NCI-H82 (cell line): ENCODE results near the gene PRSS33.
A peak's percentile ranks its signal among the peaks of the same experiment; 100 is the strongest.

Experiments used
- DNase-seq: peaks from one replicate; lab custom pipeline; 2025; lab: John Stamatoyannopoulos, UW

The PRSS33 gene

DNA sequence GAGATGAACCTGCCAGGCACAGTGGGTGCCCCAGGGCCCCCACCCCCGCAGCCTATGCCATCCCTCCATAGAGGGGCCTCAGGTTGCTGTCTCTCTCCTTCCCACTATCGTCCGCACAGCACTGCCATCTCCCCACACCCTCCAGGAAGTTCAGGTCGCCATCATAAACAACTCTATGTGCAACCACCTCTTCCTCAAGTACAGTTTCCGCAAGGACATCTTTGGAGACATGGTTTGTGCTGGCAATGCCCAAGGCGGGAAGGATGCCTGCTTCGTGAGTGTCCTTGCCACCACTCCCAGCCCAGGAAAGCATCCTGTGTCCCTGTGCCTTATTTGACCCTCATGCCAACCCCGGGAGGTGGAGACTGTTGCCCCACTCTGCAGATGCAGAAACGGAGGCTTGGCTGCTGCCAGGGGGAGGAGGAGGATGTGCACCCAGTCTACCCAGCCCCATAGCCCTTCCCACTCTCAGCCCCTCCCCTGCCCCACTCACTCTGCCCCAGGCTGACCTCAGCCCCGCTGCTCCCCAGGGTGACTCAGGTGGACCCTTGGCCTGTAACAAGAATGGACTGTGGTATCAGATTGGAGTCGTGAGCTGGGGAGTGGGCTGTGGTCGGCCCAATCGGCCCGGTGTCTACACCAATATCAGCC, 33.6 kb upstream of the PRSS33 start:
- DNase-seq: no peak

DNA sequence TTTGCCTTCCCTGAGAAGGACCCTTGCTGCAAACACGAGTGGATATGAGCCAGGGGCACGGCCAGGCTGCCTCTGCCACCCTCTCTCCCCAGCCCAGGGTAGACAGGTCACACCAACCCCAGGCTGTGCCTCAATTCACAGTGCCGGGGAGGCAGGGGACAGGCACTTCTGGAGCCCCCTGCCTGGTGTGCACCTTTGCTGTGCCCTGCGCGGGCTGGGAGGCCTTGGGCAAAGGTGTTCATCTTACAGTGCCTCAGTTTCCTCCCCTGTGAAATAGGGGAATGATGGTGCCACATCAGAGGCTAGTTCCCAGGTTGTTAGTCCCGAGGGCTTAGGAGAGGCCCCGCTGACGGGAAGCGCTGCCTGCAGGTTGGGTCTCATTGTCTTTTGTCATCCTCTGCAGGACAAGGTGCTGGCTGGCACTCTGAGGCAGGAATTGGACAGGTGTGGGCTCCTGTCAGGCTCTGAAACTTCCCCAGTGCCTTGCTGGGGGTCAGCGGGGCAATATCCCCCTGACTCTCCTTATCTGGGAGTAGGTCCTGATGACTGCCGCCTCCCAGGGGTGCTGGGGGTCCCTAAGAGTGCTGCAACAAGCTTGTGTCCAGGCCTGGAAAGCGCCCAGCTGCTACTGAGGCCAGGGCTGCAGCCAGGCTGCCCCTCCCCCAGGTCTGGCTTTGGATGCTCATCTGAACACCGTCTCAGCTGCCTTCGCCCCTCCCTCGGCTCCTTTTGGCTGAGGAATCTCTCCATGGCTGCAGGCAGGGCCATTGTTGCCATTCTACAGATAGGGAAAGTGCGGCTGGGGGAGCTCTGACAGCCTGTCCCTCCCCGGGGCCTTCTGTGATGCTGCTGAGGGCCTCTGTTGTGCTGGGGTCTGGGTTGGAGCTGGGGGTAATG, 32.8 kb upstream of the PRSS33 start:
- DNase-seq: no peak

GRCh38 chr16:2819179-2819938, 32.0 kb upstream of the PRSS33 start:
- no peak for DNase-seq

- DNase-seq: no peak
Measured at GRCh38 chr16:2818272-2818876, 31.0 kb upstream of the PRSS33 start.

- peak; percentile 49 for DNase-seq
Measured at GRCh38 chr16:2817340-2818271, 30.2 kb upstream of the PRSS33 start.

- peak; percentile 81 for DNase-seq
Measured at GRCh38 chr16:2816751-2817339, 29.5 kb upstream of the PRSS33 start, which contains the start of gene PRSS21. PRSS21 (plus strand) TSS chr16:2817237; CDS start chr16:2817269, 32 bp downstream.

GRCh38 chr16:2815299-2815771, 28.0 kb upstream of the PRSS33 start:
- no peak for DNase-seq

- DNase-seq: no peak
Measured at GRCh38 chr16:2814551-2815298, 27.4 kb upstream of the PRSS33 start.

- no peak for DNase-seq
Measured at GRCh38 chr16:2813771-2814221, 26.4 kb upstream of the PRSS33 start.

DNA sequence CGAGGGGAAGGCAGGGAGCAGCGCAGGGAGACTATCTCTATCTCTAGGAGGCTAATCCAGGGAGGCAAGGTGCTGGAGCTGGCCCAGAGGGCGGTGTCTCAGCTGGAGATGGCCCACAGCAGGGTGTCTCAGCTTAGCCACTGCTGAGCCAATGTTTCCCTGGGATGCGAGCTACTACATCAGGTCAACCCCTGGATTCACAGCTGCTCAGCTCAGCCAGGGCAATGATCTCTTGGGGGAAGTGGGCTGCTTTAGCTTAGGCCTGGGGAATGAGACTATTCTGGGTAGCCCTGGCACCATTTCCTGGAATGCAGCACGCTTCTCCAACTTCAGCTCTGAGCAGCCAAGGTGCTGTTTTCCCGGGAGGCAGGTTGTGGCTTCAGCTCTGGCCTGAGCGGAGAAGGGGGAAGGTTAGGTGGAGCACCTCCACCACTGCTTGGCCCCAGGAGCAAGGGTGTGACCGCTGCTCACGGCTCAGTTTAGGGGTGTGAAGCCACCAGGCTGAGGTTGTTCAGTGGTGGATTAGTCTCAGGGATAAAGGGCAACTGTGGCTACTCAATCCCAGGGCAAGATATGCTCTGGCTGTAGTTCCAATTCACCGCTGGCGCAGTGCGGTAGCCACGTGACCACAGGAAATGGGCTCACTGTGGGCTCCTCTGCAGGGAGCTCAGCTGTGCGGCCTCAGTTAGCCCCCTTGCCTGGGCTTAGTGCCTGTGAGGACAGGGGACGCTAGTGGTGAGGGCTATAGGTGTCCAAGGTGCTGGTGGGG, 24.5 kb upstream of the PRSS33 start:
- DNase-seq: peak; percentile 40

DNA sequence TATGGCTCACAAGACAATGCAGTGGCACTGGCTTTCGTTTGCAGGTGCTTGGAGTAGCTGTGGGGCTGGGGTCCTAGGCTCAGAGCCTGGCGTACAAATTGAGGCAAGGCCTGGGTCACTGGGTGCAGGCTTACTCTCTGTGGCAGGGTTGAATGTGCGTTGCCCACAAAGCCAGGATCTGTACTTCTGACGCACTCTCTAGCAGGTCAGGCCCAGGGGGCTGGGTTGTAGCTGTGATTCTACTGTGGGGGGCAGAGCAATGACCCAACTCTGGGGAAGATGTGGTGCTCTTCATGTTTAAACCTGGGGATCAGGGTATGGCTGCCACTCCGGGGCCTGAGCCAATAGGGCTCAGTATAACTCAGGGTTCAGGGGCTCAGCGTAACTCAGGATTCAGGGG, 23.3 kb upstream of the PRSS33 start:
- DNase-seq: no peak

- DNase-seq: no peak
Measured at GRCh38 chr16:2809149-2809760, 21.9 kb upstream of the PRSS33 start.

DNA sequence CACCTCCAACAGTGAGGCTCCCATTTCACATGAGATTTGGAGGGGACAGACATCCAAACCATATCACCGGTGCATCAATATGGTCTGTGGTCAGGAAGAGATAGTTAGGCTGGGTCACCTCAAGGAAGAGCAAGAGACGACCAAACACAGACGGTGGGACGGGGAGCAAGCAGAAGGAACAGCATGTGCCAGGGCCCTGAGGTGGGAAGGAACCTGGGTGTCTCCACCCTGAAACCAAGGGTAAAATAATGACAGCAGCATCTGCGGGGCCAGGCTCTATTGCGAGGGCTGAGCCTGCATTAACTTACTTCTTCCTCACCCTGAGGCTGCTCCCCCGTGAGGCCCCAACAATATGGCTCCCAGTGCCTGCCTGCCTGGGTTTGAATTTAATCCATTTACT, 20.8 kb upstream of the PRSS33 start:
- no peak for DNase-seq

DNA sequence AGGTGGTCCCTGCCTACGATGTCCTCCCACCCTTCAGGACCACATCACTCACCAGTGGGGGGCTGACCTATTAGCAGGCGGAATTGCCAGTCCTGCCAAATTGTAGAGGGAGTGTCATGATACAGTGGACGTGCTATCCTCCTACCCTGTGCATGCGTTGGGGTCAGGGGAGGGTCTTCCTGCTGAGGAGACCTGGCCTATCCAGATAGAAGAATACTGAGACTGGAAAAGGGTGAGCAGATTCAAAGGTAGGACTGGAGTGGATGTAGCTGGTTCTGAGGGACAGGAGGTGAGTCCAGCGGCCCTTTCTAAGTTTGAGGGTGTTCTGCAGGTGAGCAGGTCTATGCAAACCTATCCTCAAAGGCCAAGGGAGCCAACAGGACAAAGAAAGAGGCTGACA, 18.9 kb upstream of the PRSS33 start:
- DNase-seq: no peak

DNA sequence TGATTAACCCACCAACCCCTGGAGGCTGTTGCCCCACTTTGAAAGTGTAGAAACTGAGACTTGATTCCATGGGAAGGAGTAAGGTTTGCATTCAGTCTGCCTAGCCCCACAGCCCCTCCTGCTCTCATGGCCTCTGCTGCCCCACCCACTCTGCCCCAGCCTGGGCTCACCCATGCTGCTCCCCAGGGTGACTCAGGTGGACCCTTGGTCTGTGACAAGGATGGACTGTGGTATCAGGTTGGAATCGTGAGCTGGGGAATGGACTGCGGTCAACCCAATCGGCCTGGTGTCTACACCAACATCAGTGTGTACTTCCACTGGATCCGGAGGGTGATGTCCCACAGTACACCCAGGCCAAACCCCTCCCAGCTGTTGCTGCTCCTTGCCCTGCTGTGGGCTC, 17.4 kb upstream of the PRSS33 start:
- DNase-seq: no peak

DNA sequence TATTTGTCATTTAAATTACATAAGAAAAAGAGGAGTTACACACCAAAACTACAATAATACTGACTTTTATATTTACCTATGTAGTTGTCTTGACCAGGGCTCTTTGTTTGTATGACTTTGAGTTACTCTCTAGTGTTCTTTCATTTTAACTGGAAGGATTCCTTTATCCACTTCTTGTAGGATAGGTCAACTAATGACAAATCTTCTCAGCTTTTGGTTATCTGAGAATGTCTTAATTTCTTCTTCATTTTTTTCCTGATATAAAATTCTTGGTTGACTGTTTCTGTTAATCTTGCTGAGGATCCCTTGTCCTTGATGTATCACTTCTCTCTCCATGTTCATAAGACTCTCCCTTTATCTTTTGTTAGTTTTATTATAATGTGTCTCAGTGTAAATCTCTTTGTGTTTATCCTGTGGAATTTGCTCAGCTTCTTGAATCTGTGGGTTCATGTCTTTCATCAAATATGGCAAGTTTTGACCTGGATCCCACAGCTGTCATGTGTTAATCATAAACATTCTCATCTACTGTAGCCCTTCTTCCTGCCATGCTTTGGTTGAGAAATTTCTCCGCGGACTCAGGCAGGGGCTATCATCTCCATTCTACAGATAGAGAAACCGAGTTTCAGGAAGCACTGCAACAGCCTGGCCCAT, 16.3 kb upstream of the PRSS33 start:
- DNase-seq: no peak

- peak; percentile 32 for DNase-seq
Measured at GRCh38 chr16:2799859-2800226, 12.5 kb upstream of the PRSS33 start.
